Measurements from ENCODE around the gene POLR2A.

Gene POLR2A

GRCh38 chr17:7444682-7445618 is 39.2 kb upstream of the POLR2A start, which contains the start of gene CHRNB1:
TSS of gene CHRNB1 (plus strand) at chr17:7445061. CDS start at chr17:7445128, 67 bp downstream.
- H3K27ac ChIP-seq: no peak within 1 kb of the TSS
- TF ChIP-seq, protein P1, sequence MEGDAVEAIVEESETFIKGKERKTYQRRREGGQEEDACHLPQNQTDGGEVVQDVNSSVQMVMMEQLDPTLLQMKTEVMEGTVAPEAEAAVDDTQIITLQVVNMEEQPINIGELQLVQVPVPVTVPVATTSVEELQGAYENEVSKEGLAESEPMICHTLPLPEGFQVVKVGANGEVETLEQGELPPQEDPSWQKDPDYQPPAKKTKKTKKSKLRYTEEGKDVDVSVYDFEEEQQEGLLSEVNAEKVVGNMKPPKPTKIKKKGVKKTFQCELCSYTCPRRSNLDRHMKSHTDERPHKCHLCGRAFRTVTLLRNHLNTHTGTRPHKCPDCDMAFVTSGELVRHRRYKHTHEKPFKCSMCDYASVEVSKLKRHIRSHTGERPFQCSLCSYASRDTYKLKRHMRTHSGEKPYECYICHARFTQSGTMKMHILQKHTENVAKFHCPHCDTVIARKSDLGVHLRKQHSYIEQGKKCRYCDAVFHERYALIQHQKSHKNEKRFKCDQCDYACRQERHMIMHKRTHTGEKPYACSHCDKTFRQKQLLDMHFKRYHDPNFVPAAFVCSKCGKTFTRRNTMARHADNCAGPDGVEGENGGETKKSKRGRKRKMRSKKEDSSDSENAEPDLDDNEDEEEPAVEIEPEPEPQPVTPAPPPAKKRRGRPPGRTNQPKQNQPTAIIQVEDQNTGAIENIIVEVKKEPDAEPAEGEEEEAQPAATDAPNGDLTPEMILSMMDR (conservative IDR thresholded peaks at IDR 0.05): no peak

DNA sequence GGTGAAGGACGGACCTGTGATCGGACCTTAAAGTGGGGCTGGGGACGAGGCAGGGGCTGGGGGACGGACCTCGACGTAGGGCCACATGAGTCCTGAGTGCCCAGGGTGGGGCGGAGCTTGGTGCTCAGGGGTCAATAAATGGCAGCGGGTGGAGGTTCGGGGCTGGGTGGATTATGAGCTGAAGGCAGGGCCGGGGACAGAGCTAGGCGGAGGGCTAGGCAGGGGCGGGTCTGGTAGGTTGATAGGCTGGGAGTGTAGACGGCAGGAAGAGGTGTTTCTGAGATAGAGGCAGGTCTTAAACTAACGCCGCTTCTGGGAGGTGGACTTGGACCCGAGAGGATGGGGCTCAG is 38.6 kb upstream of the POLR2A start:
- no peak overlapping the region for H3K27ac ChIP-seq
- TF ChIP-seq, protein P1 (conservative IDR thresholded peaks at IDR 0.05): no peak

DNA sequence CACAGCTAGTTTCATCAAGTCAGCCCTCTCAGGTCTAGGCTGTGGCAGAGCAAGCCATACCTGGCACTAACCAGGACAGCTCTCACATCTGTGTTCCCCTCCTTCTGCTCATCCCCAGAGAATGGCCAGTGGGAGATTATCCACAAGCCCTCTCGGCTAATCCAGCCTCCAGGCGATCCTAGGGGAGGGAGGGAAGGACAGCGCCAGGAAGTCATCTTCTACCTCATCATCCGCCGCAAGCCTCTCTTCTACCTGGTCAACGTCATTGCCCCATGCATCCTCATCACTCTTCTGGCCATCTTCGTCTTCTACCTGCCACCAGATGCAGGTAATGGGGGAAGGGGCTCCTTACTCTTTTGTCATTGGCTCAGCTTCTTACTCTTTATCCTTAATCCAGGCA is 35.7 kb upstream of the POLR2A start:
- no peak overlapping the region for H3K27ac ChIP-seq
- TF ChIP-seq, protein P1 (conservative IDR thresholded peaks at IDR 0.05): no peak

DNA sequence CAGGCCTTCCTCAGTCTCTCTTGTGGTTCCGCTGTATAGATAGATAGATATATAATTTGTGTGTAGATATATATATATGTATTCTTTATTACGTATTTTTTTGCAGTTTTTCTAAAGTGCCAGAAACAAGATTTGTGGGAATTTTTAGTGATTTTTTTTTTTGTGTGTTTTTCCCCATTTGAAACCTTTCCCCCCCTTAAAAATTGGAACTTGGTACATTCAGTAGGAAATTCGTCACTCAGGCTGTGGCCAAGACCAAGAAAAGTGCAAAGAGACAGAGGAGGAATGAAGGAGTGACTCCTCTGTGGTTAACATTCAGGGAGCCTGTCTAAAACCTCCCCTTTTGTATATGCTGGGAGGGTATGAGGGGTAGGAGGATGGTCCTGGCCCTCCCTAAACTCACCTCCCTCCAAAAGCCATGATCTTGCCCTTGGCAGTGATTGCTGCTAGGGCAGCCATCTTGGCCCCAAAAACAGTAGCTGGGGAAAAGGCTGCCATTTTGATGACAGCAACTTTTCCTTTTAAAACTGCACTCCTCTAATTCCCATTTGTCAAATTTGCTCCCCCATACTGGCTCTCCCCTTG is 24.1 kb upstream of the POLR2A start:
- H3K27ac ChIP-seq: no peak overlapping the region
- TF ChIP-seq, protein P1 (conservative IDR thresholded peaks at IDR 0.05): no peak

DNA sequence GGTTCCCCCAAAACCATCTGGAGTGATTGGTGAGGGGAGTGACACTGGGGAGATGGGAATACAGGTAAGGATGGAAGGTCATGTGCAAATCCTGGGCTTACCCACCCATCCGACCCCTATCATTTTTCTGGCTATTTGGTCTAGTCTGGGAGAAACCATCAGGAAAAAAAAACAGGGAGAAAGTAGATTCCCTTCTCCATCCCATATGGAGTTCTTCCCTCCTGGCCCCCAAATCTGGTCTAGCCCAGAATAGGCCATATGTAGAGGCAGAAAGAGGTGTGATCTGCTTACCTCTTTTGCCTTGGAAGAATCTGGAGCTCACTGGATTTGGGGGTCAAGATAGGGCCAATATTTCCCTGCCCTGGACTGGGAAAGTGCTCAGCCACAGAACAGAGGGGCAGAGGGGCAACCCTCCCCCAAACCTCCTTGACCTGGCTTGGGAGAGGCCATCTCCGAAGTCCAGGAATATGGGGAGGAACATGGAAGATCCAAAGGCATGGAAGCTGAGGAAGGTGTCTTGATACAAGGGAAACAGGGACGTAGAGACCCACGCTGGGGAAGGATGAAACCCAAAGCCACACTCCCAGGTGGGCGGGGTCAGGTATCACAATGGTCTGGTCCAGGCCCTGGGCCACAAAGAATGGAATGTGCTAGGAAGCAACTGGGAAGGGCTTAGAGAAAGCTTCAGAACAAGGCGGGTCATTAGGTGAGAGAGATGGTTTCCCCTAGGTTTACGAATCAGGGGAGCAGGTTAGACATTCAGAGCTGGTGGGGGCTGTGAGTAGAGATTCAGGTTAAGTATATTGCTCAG is 23.1 kb upstream of the POLR2A start:
- TF ChIP-seq, protein P1 (conservative IDR thresholded peaks at IDR 0.05): no peak
- no peak overlapping the region for H3K27ac ChIP-seq

DNA sequence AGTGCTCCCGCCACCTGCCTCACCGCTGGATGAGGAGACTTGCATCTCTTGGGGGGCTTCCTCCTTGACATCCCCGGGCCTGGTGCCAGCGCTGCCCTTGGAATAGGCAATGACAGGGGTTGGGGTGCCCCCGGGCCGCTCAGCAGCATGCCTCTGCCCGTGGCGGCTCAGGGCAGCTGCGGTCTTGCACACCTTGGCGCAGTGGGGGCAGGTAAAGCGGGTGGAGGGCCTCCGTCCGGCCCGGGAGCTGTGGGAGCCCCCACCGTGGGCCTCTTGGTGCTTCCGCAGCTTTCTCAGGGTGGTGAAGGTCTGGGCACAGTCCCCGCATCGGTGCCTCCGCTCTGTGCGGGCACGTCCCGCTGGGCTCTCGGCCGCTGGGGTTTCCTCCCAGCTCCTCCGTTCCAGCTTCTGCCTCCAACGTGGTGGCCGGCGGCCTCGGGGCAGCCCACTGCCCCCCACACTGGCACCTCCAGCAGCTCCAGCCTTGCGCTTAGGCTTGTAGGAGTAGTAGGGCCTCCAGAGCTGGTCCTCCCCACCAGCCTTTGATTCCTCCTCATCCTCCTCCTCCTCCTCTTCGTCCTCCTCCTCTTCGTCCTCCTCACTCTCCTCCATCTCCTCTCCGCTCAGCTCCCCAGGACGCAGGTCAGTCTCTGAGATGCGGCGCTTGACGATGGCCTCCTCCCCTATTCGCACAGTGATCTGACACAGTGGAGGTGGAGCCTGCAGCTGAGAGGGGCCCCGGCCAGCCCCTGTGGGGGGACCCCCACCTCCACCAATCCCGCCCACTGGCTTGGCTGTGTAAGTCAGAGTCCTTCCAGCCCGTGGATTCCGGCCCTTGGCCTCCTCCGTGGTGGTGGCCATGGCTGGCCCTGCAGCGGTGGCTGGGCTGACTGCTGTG is 21.4 kb upstream of the POLR2A start:
- H3K27ac ChIP-seq: no peak overlapping the region
- TF ChIP-seq, protein P1 (conservative IDR thresholded peaks at IDR 0.05): no peak
